GM21526 (cell line): ENCODE measurements around the gene TUBB2A.
"Not testable (repeated sequence)": the region's sequence is repeated elsewhere in the genome, so short reads cannot be mapped to it uniquely, and the experiment has no call there.

Experiments used
- ATAC-seq: cut with Tn5 transposase; IDR thresholded peaks from one replicate; pipeline ENCODE4 v1.9.1; 2021; ENCODE audit warnings: moderate library complexity; ENCODE audit not compliant: unreplicated experiment, low FRiP score

Gene TUBB2A

DNA sequence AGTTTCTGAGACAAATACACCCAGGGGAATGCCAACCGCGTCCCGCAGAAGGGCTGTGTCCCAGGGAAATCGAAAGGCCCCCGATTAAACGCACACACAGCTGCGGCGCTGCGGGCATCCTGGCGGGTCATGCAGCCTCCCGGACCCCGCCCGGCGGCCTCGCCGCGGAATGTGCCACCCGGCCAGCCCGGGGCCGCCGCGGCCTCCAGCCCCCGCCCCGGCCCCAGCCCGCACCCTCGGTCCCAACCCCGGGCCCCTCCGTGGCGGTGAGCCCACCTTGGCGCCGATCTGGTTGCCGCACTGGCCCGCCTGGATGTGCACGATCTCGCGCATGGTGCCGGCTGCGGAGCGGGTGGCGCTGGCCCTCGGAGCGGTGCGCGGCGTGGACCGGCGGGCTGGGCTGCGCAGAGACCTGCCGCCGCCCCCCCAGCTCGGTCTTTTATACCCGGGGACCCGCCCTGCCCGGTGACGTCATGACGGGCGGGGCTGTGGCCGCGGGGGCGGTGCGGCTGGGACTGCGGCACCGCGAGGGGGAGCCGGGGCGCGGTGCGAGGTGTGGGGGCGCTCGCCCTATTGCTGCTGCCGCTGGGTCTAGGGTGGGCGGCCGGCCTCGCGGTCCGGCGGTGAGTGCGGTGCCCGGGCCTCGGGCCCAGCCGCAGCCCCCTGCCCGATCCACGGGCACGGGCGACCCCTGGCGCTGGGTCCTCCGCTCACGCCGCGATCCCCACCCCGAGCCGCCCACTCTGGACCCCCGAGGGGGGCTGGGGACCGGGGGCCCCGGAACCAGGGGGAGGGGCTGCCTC lies at the start of gene TUBB2A:
TUBB2A (minus strand) TSS at position 414 of the 803 bp plus-strand sequence; CDS start at position 333, 81 bp downstream.
- ATAC-seq, result peak; percentile 82

DNA sequence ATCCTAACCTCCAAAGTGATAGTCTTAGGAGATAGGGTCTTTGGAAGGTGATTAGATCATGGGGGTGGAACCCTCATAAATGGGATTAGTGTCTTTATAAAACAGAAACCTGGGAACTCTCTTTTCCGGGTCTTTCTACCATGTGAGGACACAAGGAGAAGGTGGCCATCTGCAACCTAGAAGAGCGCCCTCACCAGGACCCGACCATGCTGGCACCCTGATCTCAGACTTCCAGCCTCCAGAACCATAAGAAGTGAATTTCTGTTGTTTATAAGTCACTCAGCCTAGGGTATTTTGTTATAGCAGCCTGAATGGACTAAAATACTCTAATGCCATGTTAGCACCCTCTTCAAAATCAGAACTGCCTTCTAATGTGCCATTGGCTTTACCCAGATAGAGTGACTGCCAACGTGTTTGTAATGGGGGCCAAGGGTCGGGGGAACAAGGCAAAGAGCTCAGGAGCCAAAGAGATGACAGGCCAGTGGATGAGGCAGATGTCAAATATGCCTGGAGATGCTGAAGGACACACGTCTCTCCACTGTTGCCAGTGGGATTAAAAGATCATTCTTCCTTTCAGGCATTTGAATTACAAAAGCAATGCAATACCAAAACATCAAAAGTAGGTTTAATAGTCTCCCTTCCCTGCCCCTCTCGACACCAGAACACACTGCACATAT lies 49.1 kb upstream of the TUBB2A start:
- no peak for ATAC-seq

DNA sequence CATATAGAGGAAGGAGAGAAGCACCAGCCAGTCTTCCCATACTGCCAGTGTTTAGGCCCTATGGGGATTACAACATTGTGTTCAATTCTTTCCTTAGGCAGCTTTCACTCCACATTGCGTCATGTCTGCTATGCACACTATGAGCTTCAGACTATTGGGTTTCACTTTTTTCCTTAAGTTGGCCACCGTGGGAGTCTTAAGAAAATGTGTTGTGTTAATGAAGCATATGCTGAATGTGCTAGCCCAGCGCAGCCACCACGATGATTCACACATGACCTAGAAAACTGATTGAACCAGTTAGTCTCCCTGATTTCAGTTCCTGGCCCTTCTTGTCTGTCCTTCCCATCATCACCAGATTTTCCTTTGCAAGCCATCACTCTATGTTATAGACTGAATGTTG lies 48.6 kb upstream of the TUBB2A start:
- no peak for ATAC-seq

DNA sequence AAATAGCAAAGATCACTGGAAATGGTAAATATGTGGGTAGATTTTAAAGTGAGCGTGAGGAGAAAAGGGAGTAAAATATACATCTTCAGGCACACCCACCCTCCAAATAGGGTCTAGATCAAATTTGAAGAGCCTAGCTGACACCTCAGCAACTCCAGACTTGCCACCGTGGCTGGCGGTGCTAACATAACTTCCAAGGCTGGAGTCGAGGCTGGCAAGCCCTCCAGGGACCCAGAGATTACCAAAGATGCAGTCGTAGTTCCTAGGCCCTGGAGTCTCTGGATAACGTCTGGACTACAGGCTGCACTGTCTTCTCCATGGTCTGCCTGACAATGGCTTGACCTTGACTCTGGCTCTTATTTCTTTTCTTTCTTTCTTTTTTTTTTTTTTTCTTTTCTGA lies 47.6 kb upstream of the TUBB2A start:
- ATAC-seq, result no peak

DNA sequence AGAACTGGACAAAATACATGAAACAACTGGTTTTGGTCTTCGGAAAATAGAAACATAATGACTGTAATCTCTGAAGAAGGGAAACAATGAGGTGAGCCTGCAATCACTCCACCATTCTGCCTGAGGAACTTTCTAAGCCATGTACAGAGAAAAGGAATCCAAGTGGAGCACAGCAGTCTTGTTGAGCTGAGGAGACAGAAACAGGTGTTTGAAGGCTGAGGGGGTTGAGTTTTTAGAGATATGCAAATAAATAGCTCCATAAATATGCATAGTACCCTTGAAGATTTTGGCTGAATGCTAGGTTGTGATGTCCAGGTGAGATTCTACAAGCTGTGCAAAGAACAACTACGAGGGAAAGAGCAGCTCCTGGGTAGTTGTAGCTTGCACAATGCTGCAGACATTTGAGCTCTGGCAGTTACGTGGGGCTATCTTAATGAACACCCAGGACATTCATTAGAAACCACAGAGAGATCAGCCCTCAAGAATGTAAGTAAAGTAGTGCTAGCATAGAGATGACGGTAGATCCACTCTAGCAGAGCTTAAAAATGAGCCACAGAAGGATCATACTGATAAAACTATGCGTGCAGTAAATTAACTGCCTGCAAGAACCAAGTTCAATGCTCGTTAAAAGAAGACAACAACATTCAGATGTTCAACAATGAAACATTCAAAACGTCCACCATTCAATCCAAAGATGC lies 45.8 kb upstream of the TUBB2A start:
- peak; percentile 52 for ATAC-seq

DNA sequence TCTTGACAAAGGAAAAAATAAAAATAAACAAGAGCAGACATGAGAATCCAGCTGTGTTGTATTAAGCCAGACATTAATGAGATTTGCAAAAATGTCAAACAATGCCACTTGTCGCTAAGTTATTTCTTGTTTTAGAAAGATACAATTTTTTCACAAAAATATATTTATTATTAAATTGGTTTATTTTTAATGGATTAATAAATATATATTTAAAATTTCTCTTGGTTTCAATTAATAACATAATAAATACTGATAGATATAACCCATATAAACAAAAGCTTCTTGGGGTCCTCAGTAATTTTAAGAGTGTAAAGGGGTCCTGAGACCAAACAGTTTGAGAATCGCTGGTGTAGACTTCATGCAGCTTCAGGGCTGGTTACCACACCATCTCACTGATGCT lies 44.0 kb upstream of the TUBB2A start:
- no peak for ATAC-seq

DNA sequence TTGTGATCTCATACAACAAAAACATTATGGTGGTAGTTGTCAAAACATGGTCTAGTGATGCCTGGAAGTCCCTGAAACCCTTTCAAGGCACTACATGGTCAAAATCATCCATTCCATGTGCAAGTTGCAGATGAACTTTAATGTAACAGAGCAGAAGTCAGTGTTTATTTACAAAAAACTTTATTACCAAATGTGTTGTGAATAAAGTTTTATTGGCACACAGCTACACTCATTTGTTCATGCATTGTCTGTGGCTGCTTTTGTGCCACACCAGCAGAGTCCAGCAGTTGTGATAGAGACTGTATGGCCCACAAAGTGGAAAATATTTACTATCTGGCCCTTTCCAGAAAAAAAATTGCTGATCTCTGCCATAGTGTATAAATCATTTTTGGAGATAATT lies 43.3 kb upstream of the TUBB2A start:
- no peak for ATAC-seq

DNA sequence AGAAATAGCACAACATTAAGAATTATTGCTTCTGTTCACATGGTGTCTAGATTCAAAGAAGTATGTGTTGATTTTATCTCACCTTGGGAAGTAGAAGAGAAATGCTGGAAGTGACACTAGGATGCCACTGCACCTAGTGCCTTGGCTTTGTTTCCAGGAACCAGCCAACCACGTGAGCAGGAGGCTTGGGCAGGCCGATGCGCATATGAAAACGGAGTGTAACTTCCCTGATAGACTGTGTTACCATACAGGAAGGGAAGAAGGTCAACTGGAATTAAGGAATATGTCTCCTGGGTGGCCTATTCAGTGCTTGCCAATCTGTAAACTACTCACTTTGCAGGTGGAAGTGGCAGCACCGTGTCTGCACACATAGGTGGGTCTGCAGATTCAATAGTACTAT lies 42.0 kb upstream of the TUBB2A start:
- no peak for ATAC-seq

DNA sequence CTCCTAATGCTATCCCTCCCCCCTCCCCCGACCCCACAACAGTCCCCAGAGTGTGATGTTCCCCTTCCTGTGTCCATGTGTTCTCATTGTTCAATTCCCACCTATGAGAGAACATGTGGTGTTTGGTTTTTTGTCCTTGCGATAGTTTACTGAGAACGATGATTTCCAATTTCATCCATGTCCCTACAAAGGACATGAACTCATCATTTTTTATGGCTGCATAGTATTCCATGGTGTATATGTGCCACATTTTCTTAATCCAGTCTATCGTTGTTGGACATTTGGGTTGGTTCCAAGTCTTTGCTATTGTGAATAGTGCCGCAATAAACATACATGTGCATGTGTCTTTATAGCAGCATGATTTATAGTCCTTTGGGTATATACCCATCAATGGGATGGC lies 40.4 kb upstream of the TUBB2A start:
- not testable (repeated sequence) for ATAC-seq

DNA sequence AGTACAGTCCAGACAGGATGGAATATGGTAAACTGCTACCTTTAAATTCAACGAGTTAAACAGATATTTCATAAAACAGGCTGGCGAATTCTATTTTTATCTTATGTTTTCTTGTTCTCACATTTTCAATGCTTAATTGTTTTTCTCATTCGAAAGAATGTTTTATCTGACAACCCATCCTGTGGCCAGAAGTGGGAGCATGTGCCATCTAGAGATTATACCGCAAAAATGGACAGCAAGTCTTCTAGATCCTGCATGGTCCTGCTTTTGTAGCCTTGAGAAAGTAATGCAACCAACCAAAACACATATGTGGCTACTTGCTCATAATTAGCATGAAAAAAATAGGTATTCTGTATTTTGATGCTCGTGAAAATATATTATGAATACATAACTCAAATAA lies 39.4 kb upstream of the TUBB2A start:
- ATAC-seq, result no peak

DNA sequence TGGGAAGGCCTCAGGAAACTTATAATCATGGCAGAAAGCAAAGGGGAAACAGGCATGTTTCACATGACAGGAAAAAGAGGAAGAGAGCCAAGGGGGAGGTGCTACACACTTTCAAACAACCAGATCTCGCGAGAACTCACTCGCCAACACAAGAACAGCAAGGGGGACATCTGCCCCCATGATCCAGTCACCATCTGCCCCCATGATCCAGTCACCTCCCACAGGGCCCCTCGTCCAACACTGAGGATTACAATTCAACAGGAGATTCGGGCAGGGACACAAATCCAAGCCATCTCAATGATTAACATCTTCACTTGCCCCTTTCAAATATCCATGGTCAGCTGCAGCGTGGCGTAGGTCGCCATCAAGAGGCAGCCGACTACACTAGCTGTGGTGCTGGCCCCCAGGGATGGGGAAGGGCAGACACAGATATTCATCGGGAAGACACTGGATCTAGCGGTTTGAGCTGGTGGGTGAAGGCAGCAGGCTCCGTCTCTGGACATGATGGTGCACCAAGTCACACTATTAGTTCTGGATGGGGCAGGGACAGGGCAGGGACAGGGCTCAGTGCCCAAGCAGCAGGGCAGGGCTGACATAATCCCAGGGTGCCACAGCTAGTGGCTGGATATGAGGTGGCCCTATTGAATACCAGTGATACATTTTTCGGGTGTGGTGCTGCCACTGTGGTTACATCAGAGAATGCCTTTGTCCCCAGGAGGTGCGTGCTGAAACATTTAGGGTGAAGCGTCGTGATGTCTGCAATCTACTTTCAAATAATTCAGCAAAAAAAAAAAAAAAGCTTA lies 38.6 kb upstream of the TUBB2A start:
- ATAC-seq, result no peak

DNA sequence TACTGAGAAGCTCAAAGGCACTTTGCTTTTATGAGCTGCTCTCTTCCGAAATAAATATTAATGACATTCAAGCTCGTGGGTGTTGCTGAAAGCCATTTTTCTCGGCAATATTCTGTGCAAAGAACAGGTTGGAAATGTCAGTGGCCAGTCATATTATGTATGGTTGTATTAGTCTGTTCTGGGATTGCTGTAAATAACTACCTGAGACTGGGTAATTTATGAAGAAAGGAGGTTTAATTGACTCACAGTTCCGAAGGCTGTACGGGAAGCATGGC lies 38.0 kb upstream of the TUBB2A start:
- no peak for ATAC-seq

DNA sequence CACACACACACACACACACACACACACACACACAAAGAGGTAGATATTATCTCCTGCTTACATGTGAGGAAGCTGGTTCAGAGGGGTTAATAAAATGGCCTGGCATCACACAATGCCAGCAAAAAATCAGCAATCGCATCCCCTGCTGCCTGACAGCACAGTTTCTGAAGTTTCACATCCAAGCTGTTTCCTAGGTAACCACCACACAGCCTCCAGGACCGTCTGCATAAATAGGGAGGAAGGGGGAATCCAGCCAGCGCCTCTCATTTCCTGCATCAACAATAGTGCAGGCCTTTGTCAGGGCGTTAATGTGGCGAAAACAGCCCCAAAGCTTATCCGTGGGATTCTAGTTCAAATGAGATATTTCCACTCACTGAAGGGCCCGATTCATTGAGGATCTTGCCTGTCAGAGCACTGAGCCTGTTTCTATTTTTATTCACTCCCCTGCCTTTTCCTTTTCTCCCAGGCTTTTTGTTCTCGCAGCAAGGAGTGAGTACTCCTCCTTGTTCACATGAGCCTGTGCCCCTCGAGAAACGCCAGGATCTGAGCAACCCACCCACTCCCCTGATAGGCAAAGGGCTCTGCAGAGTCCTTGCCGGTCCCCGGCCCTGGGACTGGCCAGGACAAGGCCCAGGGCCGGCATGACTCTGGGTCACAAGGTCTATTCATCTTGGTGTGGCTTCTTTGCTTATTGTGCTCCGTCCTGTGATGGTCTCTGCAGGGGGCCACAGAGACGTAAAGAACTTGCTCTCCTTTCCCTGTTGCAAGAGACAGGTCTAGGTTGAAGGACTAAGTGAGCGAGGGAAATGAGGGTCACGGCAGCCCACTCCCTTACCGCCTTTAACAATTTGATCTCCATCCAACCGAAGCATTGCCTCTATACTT lies 37.4 kb upstream of the TUBB2A start:
- no peak for ATAC-seq

DNA sequence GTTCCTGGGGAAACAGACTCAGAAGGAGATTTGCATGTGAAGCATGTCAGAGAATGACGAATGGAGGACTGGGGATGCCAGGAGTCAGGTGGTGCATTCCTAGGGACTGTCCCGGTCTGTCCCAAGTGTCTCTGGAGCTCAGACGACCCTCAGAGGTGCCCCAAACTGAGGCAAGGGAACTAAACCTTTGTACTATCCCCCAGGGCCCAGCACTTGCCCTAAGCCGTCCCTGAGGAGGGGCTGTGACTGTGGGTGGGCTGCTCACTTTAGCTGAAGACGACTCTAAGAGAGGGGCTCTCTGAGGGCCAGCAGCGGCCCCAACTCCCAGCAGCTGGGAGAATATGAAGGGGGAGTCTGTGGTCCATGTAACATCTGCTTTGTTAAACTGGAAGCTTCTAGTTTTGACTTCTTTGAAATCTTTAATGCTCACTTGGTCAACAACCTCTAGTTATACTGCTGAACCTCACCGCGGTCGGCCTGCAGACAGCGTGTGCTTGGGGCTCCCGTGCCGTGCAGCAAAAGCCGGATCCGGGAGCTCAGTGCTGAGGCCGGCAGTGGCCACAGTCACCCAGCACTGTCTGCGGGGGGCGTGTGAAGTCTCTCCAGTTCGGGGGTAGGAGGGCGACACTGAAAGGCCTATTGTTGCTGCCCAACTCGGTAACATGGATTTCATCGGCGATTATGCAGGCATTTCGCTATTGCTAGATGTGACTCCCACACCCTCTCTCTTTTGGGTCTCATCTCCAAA lies 35.9 kb upstream of the TUBB2A start:
- no peak for ATAC-seq

DNA sequence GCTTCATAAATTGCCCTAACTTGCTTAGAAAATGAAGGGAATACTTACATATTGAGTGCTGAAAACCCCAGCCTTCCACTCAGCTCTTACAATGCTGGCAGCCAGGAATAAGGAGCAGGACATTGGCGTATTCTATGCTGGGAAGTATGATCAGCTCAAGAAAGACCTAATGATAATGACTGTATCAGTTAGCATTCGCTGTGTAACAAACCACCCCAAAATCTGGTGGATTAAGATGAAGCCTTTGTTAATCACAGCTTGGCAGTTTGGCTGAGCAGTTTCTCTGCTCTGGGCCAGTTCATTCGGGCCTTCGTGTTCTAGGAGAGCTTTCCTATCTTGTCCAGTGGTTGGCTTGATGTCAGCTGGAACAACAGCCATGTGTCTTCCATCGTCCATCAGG lies 33.4 kb upstream of the TUBB2A start:
- ATAC-seq, result no peak

DNA sequence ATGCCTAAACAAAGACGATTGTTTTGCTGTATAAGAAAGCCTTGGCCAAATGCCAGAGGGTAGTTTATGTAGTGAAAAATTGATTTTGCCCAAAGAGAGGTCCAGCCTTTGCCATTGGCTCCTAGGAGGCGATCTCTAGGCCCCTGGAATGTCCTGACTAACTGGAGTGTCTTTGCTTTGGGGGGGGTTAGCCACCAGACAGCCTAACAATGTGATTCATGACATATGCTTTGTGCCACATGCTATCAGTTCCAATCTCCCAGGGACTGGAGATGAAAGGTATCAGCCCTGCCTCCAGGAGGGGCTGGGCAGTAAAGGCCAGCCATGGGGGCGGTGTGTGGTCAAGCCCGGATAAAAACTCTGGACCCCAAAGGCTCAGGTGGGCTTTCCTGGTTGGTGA lies 32.7 kb upstream of the TUBB2A start:
- no peak for ATAC-seq

DNA sequence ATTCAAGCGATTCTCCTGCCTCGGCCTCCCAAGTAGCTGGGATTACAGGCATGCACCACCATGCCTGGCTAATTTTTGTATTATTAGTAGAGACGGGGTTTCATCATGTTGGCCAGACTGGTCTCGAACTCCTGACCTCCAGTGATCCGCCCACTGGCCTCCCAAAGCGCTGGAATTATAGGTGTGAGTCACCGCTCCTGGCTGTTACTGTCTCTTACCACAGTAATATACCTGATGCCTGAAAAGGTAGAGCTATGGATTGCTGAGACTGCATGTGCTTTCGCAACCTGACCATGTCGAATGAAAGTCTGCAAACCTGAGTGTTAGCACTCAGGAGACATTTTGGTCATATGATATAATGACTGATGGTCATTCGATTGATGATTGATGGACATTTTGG lies 31.8 kb upstream of the TUBB2A start:
- not testable (repeated sequence) for ATAC-seq

DNA sequence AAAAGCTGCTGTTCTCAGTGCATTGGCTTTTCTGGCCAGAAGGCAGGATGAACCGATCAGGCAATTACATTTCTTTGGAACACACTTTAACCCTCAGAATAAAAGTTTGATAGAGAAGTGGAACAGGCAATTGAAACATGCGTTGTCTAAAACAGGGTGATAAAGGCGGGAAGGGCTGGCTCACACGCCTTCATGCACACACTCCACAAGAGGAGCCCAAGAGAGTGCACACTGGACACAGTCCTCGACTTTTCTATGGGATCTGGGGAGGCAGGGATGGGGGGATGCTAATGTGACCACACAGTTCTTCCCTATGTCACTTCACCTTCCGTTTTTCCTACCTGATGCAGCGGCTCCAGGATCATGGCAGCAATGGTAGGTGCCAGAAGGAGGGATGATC lies 30.9 kb upstream of the TUBB2A start:
- ATAC-seq, result no peak

DNA sequence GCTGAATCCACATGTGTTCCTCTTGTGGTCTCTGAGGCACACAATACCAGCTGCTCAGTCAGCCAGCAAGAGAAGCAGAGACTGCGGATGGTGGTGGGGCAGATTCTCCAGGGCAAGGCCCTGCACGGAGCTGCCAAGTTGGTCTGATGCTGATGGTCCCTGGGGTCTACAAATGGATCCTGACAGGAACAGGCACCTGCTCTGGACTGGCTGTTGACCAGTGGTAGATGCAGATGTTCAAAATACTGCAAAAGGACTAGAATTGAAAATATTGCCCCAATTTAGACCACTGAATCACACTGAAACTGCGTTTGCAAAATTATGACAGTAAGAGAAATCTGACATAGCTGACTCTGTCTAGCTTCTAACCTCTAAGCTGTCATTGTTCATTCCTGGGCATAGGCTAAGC lies 29.6 kb upstream of the TUBB2A start:
- ATAC-seq, result no peak
